Fibroblast of pulmonary artery (primary cell): ENCODE measurements around the gene ARFGAP3.
A peak's percentile ranks its signal among the peaks of the same experiment; 100 is the strongest.

Experiments used
- DNase-seq: peaks from one replicate; pipeline ENCODE4 v3.0.0-alpha.2; 2010; ENCODE audit warnings: low read depth
- H3K4me3 ChIP-seq: replicated peaks from 2 replicates; pipeline ENCODE4 v1.5.1; 2011; ENCODE audit warnings: low read depth, mild to moderate bottlenecking, control low read depth, low read length, moderate library complexity
- CTCF ChIP-seq: IDR thresholded peaks from 2 replicates; pipeline ENCODE4 v1.5.1; 2011; ENCODE audit warnings: mild to moderate bottlenecking, control low read depth, low read length, inconsistent platforms; ENCODE audit errors: missing control alignments

ARFGAP3 gene

GRCh38 chr22:42884616-42885375, 27.7 kb upstream of the ARFGAP3 start:
- no peak for TF ChIP-seq CTCF
- DNase-seq = no peak

GRCh38 chr22:42883970-42884369, 26.9 kb upstream of the ARFGAP3 start:
- H3K4me3 ChIP-seq = no peak overlapping the region
- TF ChIP-seq CTCF = no peak
- no peak for DNase-seq

More at GRCh38 chr22:42884616-42885375, 27.7 kb upstream of the ARFGAP3 start:
- H3K4me3 ChIP-seq = no peak overlapping the region

- DNase-seq = no peak
- no peak overlapping the region for H3K4me3 ChIP-seq
- no peak for TF ChIP-seq CTCF
These were observed 26.0 kb upstream of the ARFGAP3 start for GRCh38 chr22:42883121-42883520.

GRCh38 chr22:42881982-42882656, 25.0 kb upstream of the ARFGAP3 start:
- TF ChIP-seq CTCF = no peak
- no peak overlapping the region for H3K4me3 ChIP-seq
- DNase-seq = no peak

GRCh38 chr22:42881298-42881697, 24.2 kb upstream of the ARFGAP3 start:
- TF ChIP-seq CTCF = no peak
- no peak for DNase-seq
- H3K4me3 ChIP-seq = no peak overlapping the region

- no peak for DNase-seq
- TF ChIP-seq CTCF = peak; percentile 15
- no peak overlapping the region for H3K4me3 ChIP-seq
These were observed 23.7 kb upstream of the ARFGAP3 start for GRCh38 chr22:42880815-42881214.
